ENCODE measurements around the gene RHOB.

DNA sequence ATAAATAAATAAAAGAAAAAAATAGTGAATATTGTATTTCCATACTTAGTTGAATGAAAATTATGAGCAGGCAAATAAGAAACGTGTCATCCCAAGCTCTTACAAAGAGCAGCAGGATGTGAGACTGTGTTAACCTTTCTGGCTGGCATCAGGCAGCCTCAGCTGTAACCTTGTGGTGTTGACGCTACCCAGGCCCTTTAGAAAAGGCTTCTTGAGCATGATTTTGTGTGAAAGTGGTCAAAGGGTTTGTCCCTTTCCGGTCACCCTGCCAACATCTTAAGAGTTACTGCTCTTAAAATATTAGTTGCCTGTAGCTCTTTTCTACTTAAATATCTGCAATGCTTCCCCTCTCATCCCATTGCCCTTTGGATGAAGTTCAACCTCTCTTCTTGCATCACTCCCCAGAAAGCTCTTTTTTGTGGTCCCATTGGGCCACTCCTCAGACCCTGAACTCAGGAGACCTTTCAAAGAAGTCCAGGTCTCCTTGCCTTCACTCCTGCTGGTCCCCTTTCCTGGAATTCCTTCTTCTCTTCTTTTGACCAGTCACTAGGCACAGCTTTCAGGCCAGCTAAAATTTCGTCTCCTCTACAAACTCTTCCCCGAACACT is 35.0 kb downstream of the RHOB start:
- TF ChIP-seq, protein P1, sequence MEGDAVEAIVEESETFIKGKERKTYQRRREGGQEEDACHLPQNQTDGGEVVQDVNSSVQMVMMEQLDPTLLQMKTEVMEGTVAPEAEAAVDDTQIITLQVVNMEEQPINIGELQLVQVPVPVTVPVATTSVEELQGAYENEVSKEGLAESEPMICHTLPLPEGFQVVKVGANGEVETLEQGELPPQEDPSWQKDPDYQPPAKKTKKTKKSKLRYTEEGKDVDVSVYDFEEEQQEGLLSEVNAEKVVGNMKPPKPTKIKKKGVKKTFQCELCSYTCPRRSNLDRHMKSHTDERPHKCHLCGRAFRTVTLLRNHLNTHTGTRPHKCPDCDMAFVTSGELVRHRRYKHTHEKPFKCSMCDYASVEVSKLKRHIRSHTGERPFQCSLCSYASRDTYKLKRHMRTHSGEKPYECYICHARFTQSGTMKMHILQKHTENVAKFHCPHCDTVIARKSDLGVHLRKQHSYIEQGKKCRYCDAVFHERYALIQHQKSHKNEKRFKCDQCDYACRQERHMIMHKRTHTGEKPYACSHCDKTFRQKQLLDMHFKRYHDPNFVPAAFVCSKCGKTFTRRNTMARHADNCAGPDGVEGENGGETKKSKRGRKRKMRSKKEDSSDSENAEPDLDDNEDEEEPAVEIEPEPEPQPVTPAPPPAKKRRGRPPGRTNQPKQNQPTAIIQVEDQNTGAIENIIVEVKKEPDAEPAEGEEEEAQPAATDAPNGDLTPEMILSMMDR (IDR thresholded peaks at IDR 0.05), result no peak
- TF ChIP-seq POLR2A (IDR thresholded peaks at IDR 0.05), result no peak

All from body of pancreas (tissue), 4 donors.